Naive thymus-derived CD8-positive, alpha-beta T cell (primary cell): ENCODE data around the gene PRPF19. TPM values are rescaled to one million over a fixed set of nuclear protein-coding genes. Genes with fewer than 3 reads are reported as not detected.

Experiments
- ATAC-seq, 2 donors: fragments of 150-1000 bp; cut with Tn5 transposase in 1 of 2; sonication (Bioruptor Pico), chemical (Tn5 transposase) in 1 of 2; 1 replicate in 1 of 2; 2 replicates in 1 of 2; pipeline ENCODE4 v1.10.0; 2021; ENCODE audit warnings: mild to moderate bottlenecking in 2 of 2, moderate library complexity in 2 of 2
- POLR2A ChIA-PET: fragments of 350-600 bp; sonication (Branson Sonifier 250); formaldehyde crosslinking; loops from one replicate; lab custom pipeline; 2021; ENCODE audit warnings: antibody characterized with exemption; lab: Charles Lee
- DNase-seq, 10 donors: peaks; one replicate each; pipeline versions ENCODE4 v3.0.0 to v3.0.0-alpha.2; 2020 to 2022
- H3K27ac Mint-ChIP-seq, 10 donors: one replicate each; pipeline ENCODE4 v1.8.0; 2020 to 2022; ENCODE audit warnings: mild to moderate bottlenecking in 10 of 10, mixed read lengths in 10 of 10, moderate library complexity in 4 of 10, inconsistent platforms in 1 of 10
- H3K27me3 Mint-ChIP-seq, 5 donors: one replicate each; pipeline ENCODE4 v1.8.0; 2021 to 2022; ENCODE audit warnings: mixed read lengths in 5 of 5
- H3K36me3 Mint-ChIP-seq, 3 donors: one replicate each; pipeline ENCODE4 v1.8.0; 2020 to 2022; ENCODE audit warnings: mixed read lengths in 3 of 3, mild to moderate bottlenecking in 2 of 3, inconsistent platforms in 1 of 3
- H3K4me1 Mint-ChIP-seq, 4 donors: one replicate each; pipeline ENCODE4 v1.8.0; 2021 to 2022; ENCODE audit warnings: mixed read lengths in 4 of 4
- H3K4me3 Mint-ChIP-seq, 10 donors: one replicate each; pipeline ENCODE4 v1.8.0; 2020 to 2022; ENCODE audit warnings: mild to moderate bottlenecking in 10 of 10, mixed read lengths in 10 of 10, moderate library complexity in 6 of 10, inconsistent platforms in 1 of 10
- H3K9me3 Mint-ChIP-seq, 9 donors: one replicate each; pipeline ENCODE4 v1.8.0; 2020 to 2022; ENCODE audit warnings: mixed read lengths in 9 of 9, mild to moderate bottlenecking in 3 of 9, inconsistent platforms in 1 of 9, moderate library complexity in 1 of 9
- polyA plus RNA-seq, 3 donors: library from polyadenylated mRNA; unstranded; fragments of 300-500 nt; fragmentation: Illumina TruSeq; gene quantifications; one replicate each; pipeline ENCODE4 v1.2.3, GENCODE V29; 2021
- total RNA-seq, 8 experiments: library from RNA in 2 of 8; stranded (reverse) in 2 of 8; gene quantifications; one replicate each; pipeline ENCODE4 v1.2.3 and lab custom pipeline; 2021 to 2026

Gene PRPF19
- total RNA-seq (10 to 100 TPM; 94.0 to 98.8 TPM), polyA plus RNA-seq (10 to 100 TPM; 14.2 to 19.5 (median 17.8) TPM), total RNA-seq (lab: John Stamatoyannopoulos, UW) (52.5 to 127 (median 72.0) reads per million in 6 experiments)

- Mint-ChIP-seq H3K27me3 (no peaks in the 10 kb centered on the region), H3K4me1 (peaks cover 30 to 68% (median 60%) of the 10 kb centered on the region in 4 donors), H3K36me3 (peaks cover 0 to 24% (median 6%) of the 10 kb centered on the region in 3 donors), H3K4me3 (peak within 1 kb of the TSS; percentile 86 to 97 (median 92)), H3K27ac (peak within 1 kb of the TSS; percentile 94 to 100 (median 99)), H3K9me3 (peaks cover 0 to 2% (median 0%) of the 10 kb centered on the region in 9 donors)
- POLR2A ChIA-PET = interaction anchor here (0.6 to 3.6 kb wide), 13 partner anchors 9 to 174 kb away, joined by 3 to 48 read pairs (median 4); partner anchors contain the start of genes CD6, SLC15A3, TMEM109 and ZP1
- ATAC-seq (peak; percentile 89 to 91), DNase-seq (peak; percentile 96 to 100 (median 99))
Measured at GRCh38 chr11:60906132-60906972, at the start of gene PRPF19. PRPF19 (minus strand) TSS chr11:60906585; CDS start chr11:60906382, 203 bp downstream.

GRCh38 chr11:60955571-60955970 is 49.2 kb upstream of the PRPF19 start:
- Mint-ChIP-seq H3K4me3 (no peak overlapping the region), H3K36me3 (no peaks in the 10 kb centered on the region), H3K4me1 (peaks cover 19 to 34% (median 25%) of the 10 kb centered on the region in 4 donors), H3K9me3 (no peaks in the 10 kb centered on the region), H3K27ac (peak overlapping the region in 5 of 10 donors; percentile 29 to 71 (median 56)), H3K27me3 (no peaks in the 10 kb centered on the region)
- ATAC-seq (no peak), DNase-seq (peak in 2 of 10 donors; percentile 22 to 25)
- POLR2A ChIA-PET = interaction anchor here (0.6 to 0.7 kb wide), 2 partner anchors 51 to 444 kb away, joined by 3 to 4 read pairs; no protein-coding TSS in a partner anchor

GRCh38 chr11:60954421-60954820 is 48.0 kb upstream of the PRPF19 start:
- no peaks in the 10 kb centered on the region for H3K27me3 Mint-ChIP-seq
- DNase-seq (no peak), ATAC-seq (no peak)

GRCh38 chr11:60953781-60954180 is 47.4 kb upstream of the PRPF19 start:
- H3K27me3 Mint-ChIP-seq = no peaks in the 10 kb centered on the region
- ATAC-seq = no peak
- H3K4me1 Mint-ChIP-seq = peaks cover 24 to 49% (median 31%) of the 10 kb centered on the region in 4 donors
- H3K27ac Mint-ChIP-seq = peak overlapping the region in 5 of 10 donors; percentile 2 to 82 (median 72)
- H3K9me3 Mint-ChIP-seq = no peaks in the 10 kb centered on the region
- H3K36me3 Mint-ChIP-seq = no peaks in the 10 kb centered on the region
- no peak for DNase-seq
- no peak overlapping the region for H3K4me3 Mint-ChIP-seq
- POLR2A ChIA-PET = interaction anchor here (0.7 kb wide), 1 partner anchor 16 kb away, joined by 3 read pairs; no protein-coding TSS in a partner anchor

More at GRCh38 chr11:60954421-60954820, 48.0 kb upstream of the PRPF19 start:
- Mint-ChIP-seq H3K4me3 (no peak overlapping the region), H3K4me1 (peaks cover 22 to 44% (median 28%) of the 10 kb centered on the region in 4 donors), H3K9me3 (no peaks in the 10 kb centered on the region), H3K27ac (peak overlapping the region in 4 of 10 donors; percentile 19 to 72 (median 43)), H3K36me3 (no peaks in the 10 kb centered on the region)
- POLR2A ChIA-PET = no interaction called here

GRCh38 chr11:60952742-60953170 is 46.4 kb upstream of the PRPF19 start:
- POLR2A ChIA-PET = interaction anchor here (0.7 kb wide), 1 partner anchor 25 kb away, joined by 3 read pairs; no protein-coding TSS in a partner anchor
- Mint-ChIP-seq H3K4me3 (peak overlapping the region; percentile 83 to 97 (median 96)), H3K4me1 (peaks cover 25 to 56% (median 36%) of the 10 kb centered on the region in 4 donors), H3K27ac (peak overlapping the region; percentile 86 to 98 (median 96)), H3K27me3 (no peaks in the 10 kb centered on the region), H3K36me3 (no peaks in the 10 kb centered on the region), H3K9me3 (no peaks in the 10 kb centered on the region)
- no peak for DNase-seq
- no peak for ATAC-seq

GRCh38 chr11:60951904-60952741 is 45.7 kb upstream of the PRPF19 start, which contains the start of gene SLC15A3:
SLC15A3 (minus strand) TSS chr11:60952176; CDS start chr11:60951551, 625 bp downstream.
- Mint-ChIP-seq H3K27me3 (no peaks in the 10 kb centered on the region), H3K9me3 (no peaks in the 10 kb centered on the region), H3K27ac (peak within 1 kb of the TSS; percentile 86 to 98 (median 96)), H3K4me1 (peaks cover 25 to 56% (median 36%) of the 10 kb centered on the region in 4 donors), H3K4me3 (peak within 1 kb of the TSS; percentile 83 to 97 (median 96)), H3K36me3 (no peaks in the 10 kb centered on the region)
- POLR2A ChIA-PET = interaction anchor here (0.5 to 2.3 kb wide), 6 partner anchors 24 to 242 kb away, joined by 3 to 7 read pairs (median 3); partner anchors contain the start of gene PRPF19
- DNase-seq = peak in 9 of 10 donors; percentile 35 to 77 (median 51)
- ATAC-seq = peak; percentile 77 to 86

- peaks cover 0 to under 1% (median 0%) of the 10 kb centered on the region in 3 donors for H3K36me3 Mint-ChIP-seq
- H3K4me3 Mint-ChIP-seq = peak overlapping the region; percentile 83 to 97 (median 96)
- H3K9me3 Mint-ChIP-seq = no peaks in the 10 kb centered on the region
- peaks cover 25 to 56% (median 36%) of the 10 kb centered on the region in 4 donors for H3K4me1 Mint-ChIP-seq
- peak overlapping the region; percentile 86 to 98 (median 96) for H3K27ac Mint-ChIP-seq
- POLR2A ChIA-PET = interaction anchor here (0.5 to 2.3 kb wide), 8 partner anchors 19 to 243 kb away, joined by 3 to 7 read pairs (median 3); partner anchors contain the start of gene PRPF19
- H3K27me3 Mint-ChIP-seq = no peaks in the 10 kb centered on the region
- DNase-seq (no peak), ATAC-seq (peak in 1 of 2 donors; percentile 14)
Measured at GRCh38 chr11:60951606-60951903, 45.2 kb upstream of the PRPF19 start.

GRCh38 chr11:60950933-60951605 is 44.7 kb upstream of the PRPF19 start:
- peaks cover 0 to 5% (median 2%) of the 10 kb centered on the region in 3 donors for H3K36me3 Mint-ChIP-seq
- H3K4me1 Mint-ChIP-seq = peaks cover 25 to 60% (median 36%) of the 10 kb centered on the region in 4 donors
- H3K27ac Mint-ChIP-seq = peak overlapping the region in 7 of 10 donors; percentile 53 to 98 (median 96)
- ATAC-seq (peak; percentile 46 to 62), DNase-seq (peak in 7 of 10 donors; percentile 22 to 52 (median 37))
- H3K27me3 Mint-ChIP-seq = no peaks in the 10 kb centered on the region
- peak overlapping the region; percentile 83 to 97 (median 96) for H3K4me3 Mint-ChIP-seq
- POLR2A ChIA-PET = interaction anchor here (0.8 to 2.3 kb wide), 10 partner anchors 19 to 170 kb away, joined by 3 to 7 read pairs (median 3); partner anchors contain the start of genes CD6 and PRPF19
- H3K9me3 Mint-ChIP-seq = no peaks in the 10 kb centered on the region

- no peaks in the 10 kb centered on the region for H3K27me3 Mint-ChIP-seq
- peaks cover 0 to 11% (median 9%) of the 10 kb centered on the region in 3 donors for H3K36me3 Mint-ChIP-seq
- ATAC-seq (no peak), DNase-seq (no peak)
- H3K27ac Mint-ChIP-seq = peak overlapping the region in 7 of 10 donors; percentile 31 to 89 (median 63)
- POLR2A ChIA-PET = interaction anchor here (1.2 to 2.3 kb wide), 6 partner anchors 13 to 71 kb away, joined by 3 to 7 read pairs (median 3); partner anchors contain the start of genes CD6 and PRPF19
- peak overlapping the region; percentile 30 to 96 (median 68) for H3K4me3 Mint-ChIP-seq
- peaks cover 27 to 54% (median 30%) of the 10 kb centered on the region in 4 donors for H3K4me1 Mint-ChIP-seq
- no peaks in the 10 kb centered on the region for H3K9me3 Mint-ChIP-seq
Measured at GRCh38 chr11:60950024-60950423, 43.6 kb upstream of the PRPF19 start.

- DNase-seq = no peak
- H3K36me3 Mint-ChIP-seq = peaks cover 0 to 17% (median 10%) of the 10 kb centered on the region in 3 donors
- POLR2A ChIA-PET = no interaction called here
- no peaks in the 10 kb centered on the region for H3K9me3 Mint-ChIP-seq
- H3K4me1 Mint-ChIP-seq = peaks cover 29 to 50% (median 31%) of the 10 kb centered on the region in 4 donors
- H3K27ac Mint-ChIP-seq = peak overlapping the region in 4 of 10 donors; percentile 24 to 51 (median 36)
- H3K4me3 Mint-ChIP-seq = peak overlapping the region in 1 of 10 donors; percentile 4
- ATAC-seq = no peak
- H3K27me3 Mint-ChIP-seq = peaks cover 0 to 1% (median 0%) of the 10 kb centered on the region in 5 donors
Measured at GRCh38 chr11:60948250-60948649, 41.9 kb upstream of the PRPF19 start.

- Mint-ChIP-seq H3K4me1 (peaks cover 24 to 45% (median 26%) of the 10 kb centered on the region in 4 donors), H3K36me3 (peaks cover 0 to 22% (median 10%) of the 10 kb centered on the region in 3 donors), H3K27me3 (peaks cover 0 to 1% (median 0%) of the 10 kb centered on the region in 5 donors), H3K4me3 (no peak overlapping the region), H3K27ac (no peak overlapping the region), H3K9me3 (no peaks in the 10 kb centered on the region)
- DNase-seq (no peak), ATAC-seq (no peak)
- POLR2A ChIA-PET = no interaction called here
Measured at GRCh38 chr11:60947700-60948099, 41.3 kb upstream of the PRPF19 start.
